ENCODE results near the gene SLC15A1. TPM values are rescaled to one million over a fixed set of nuclear protein-coding genes. Genes with fewer than 3 reads are reported as not detected.
A peak's percentile ranks its signal among the peaks of the same experiment; 100 is the strongest.

SLC15A1 gene
- total RNA-seq, 1 experiment from 2014 or later, result 1.9 TPM

- no peak overlapping the region for H2BK12ac ChIP-seq (ENCODE audit: insufficient read length, low read depth, low read length)
- no peak overlapping the region for H2BK15ac ChIP-seq (ENCODE audit: low read depth, low read length)
- peak overlapping the region in 1 of 3 experiments; percentile 12; a peak in 1 of 7 replicates for H3K27ac Mint-ChIP-seq
- H3K56ac ChIP-seq (ENCODE audit: insufficient read length, low read depth, low read length), result no peak overlapping the region
- H4K20me1 ChIP-seq (ENCODE audit: control insufficient read depth, insufficient read depth, insufficient read length), result no peaks in the 10 kb centered on the region
- peaks cover 11 to 12% of the 10 kb centered on the region in 2 experiments for H3K4me1 Mint-ChIP-seq
- peaks cover 28% of the 10 kb centered on the region for H3K27me3 Mint-ChIP-seq (ENCODE audit: low read depth)
- H2AFZ ChIP-seq (ENCODE audit: low read length), result no peak overlapping the region
- peaks cover 3% of the 10 kb centered on the region; the same call in 1 of the 2 replicates for H3K4me1 ChIP-seq (ENCODE audit: insufficient read depth, low read length)
- DNase-seq, result no peak
- no peak overlapping the region for H2AK5ac ChIP-seq (ENCODE audit: insufficient read length, low read length)
- TF ChIP-seq CTCF (conservative IDR thresholded peaks at IDR 0.05), result no peak
- H4K5ac ChIP-seq (ENCODE audit: insufficient read length, low read depth, low read length), result no peak overlapping the region
- H4K91ac ChIP-seq (ENCODE audit: insufficient read length, low read depth, low read length), result no peak overlapping the region
- no peaks in the 10 kb centered on the region for H3K79me2 ChIP-seq (ENCODE audit: insufficient read depth, low read length)
- H3K4me2 ChIP-seq (ENCODE audit: insufficient read depth, insufficient read length, low read length), result no peak overlapping the region
- peaks cover 3 to 7% of the 10 kb centered on the region in 2 experiments; a peak in 4 of 5 replicates for H3K9me3 Mint-ChIP-seq
- H3K9ac ChIP-seq (ENCODE audit: extremely low read depth, insufficient read length, low read length), result no peak overlapping the region
- peaks cover 2% of the 10 kb centered on the region for H3K23me2 ChIP-seq (ENCODE audit: insufficient read length, low read depth, low read length, poor library complexity, severe bottlenecking)
- peaks cover 3% of the 10 kb centered on the region; the same call in 1 of the 2 replicates for H3K27me3 ChIP-seq (ENCODE audit: insufficient read depth, low read length)
- H4K8ac ChIP-seq (replicated peaks; ENCODE audit: insufficient read length, low read depth, low read length), result no peak overlapping the region
- H3K18ac ChIP-seq (ENCODE audit: insufficient read length, low read depth, low read length), result no peak overlapping the region
- no peaks in the 10 kb centered on the region for H3K79me1 ChIP-seq (ENCODE audit: insufficient read depth, low read depth, low read length, poor library complexity, severe bottlenecking)
- WGBS (ENCODE audit: extremely low coverage, insufficient read length, low lambda C conversion rate), result no CpG with 5 or more reads among the region's 8 CpGs
- no peak overlapping the region for H3K4ac ChIP-seq (ENCODE audit: low read depth, low read length)
- no peak overlapping the region for H2BK120ac ChIP-seq (ENCODE audit: low read depth, low read length, poor library complexity, severe bottlenecking)
- peaks cover 0 to 2% (median 0%) of the 10 kb centered on the region in 3 experiments; a peak in 2 of 7 replicates for H3K36me3 Mint-ChIP-seq (ENCODE audit: insufficient read depth in 1 of 3, low read depth in 3 of 3)
- H2BK20ac ChIP-seq (ENCODE audit: low read depth, low read length, poor library complexity, severe bottlenecking), result no peak overlapping the region
- no peak overlapping the region for H3K4me3 Mint-ChIP-seq
- H3K14ac ChIP-seq (ENCODE audit: insufficient read depth, low read length), result no peak overlapping the region
- H3K9me3 ChIP-seq (ENCODE audit: control insufficient read depth, low read depth, low read length), result no peaks in the 10 kb centered on the region
- no peak overlapping the region for H3K23ac ChIP-seq (ENCODE audit: insufficient read length, low read depth, low read length)
- H2BK5ac ChIP-seq (ENCODE audit: insufficient read length, low read length), result no peak overlapping the region
- H3T11ph ChIP-seq (ENCODE audit: low read length), result no peak overlapping the region
- H3K27ac ChIP-seq (ENCODE audit: insufficient read length, low read depth, low read length), result no peak overlapping the region
These were observed 5.5 kb downstream of the SLC15A1 start for GRCh38 chr13:98746968-98747367.

All from H9 (cell line).